ENCODE measurements around the gene POU2AF3.

GRCh38 chr11:111301004-111301841, 2.9 kb downstream of the POU2AF3 start:
- TF ChIP-seq EZH2 (IDR thresholded peaks at IDR 0.05; ENCODE audit: borderline replicate concordance, insufficient read depth, low read depth, low read length, poor library complexity, severe bottlenecking) (no peak), CTCF (IDR thresholded peaks at IDR 0.05) (no peak)
